GM19395 (cell line): Measurements from ENCODE around the gene SLC4A3.
A peak's percentile ranks its signal among the peaks of the same experiment; 100 is the strongest.
"Not testable (repeated sequence)": the region's sequence is repeated elsewhere in the genome, so short reads cannot be mapped to it uniquely, and the experiment has no call there.

ENCODE experiments used
- ATAC-seq: cut with Tn5 transposase; IDR thresholded peaks from one replicate; pipeline ENCODE4 v1.9.1; 2021; ENCODE audit warnings: mild to moderate bottlenecking, moderate library complexity; ENCODE audit not compliant: unreplicated experiment

The SLC4A3 gene

DNA sequence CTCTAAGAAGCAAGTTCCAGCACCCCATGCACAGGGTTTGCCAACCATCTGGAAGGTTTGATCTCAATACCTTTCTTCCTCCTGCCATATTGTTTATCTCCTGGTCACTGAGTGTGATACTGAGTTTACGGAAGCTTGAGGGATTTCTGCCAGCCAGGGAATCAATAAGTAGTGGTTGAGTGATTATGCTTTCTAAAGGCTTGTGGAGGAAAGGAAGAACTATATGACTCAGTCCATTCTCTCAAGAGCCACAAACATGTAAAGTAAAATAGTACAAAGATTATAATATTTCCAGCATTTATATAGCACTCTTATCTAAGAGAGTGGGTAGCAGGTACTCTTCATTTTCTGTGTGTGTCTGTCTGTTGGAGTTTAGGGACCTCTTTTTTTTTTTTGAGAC, 49.2 kb downstream of the SLC4A3 start:
- ATAC-seq, result no peak

DNA sequence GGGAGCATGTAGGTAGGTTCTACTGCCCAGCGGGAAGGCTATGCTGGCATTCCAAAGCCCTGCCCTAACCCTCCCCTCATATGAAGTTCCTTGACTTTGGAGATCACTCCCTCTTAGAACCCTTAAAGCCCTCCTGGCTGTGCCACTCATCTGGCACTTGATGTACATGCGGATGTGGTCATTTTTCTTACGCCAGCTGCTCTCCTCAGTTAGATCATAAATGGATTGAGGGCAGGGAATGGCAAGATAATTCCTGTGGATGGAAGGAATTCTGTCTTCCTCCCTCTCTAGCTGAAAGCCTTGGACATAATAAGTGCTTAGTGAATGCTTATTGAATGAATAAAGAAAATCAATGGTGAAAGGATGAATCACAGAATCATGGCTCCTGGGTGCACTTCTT, 51.6 kb downstream of the SLC4A3 start:
- ATAC-seq, result no peak

DNA sequence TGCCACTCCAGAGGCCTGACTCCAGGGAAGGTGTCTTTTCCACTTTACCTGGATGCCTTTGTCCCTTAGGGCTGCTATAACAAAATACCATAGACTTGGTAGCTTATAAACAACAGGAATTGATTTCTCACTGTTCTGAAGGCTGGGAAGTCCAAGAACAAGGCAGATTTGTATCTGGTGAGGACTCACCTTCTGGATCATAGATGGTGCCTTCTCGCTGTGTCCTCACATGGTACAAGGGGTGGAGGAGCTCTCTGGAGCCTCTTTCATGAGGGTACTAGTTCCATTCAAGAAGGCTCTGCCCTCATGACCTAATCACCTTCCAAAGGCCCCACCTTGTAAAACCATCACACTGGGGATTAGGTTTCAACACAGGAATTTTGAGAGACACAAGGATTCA, 52.1 kb downstream of the SLC4A3 start:
- no peak for ATAC-seq

DNA sequence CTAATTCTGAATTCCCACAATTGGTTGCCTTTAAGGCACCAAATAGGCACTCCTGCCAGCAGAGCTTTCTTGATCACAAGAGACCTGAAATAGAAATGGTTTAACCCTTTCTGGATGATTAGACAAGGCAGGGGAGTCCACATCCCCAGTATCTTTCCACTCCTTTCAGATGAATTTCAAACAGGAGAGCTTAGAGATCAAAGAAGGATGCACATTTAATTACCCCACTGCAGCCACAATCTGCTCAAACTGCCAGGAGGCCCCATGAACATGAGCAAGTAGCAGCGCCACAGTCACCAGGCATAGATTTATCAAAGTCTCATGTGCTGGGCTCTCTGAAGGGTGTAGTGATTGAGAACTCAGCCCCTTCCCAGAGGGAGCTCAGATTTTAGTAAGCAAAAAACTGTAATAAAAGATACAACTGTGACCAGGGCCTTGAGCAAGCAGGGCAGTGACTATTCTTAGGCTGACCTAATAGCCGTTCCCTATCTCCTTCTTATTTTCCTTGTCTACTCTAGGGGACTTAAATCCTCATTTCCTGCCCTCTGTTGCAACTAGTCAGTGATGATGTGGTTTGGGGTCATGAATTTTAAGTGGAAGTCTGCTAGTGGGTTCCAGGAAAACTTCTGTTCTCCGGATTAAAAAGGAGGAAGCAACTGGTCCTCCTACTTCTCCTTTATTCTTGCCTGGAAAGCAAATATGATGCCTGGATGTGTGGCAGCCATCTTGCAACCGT, 53.7 kb downstream of the SLC4A3 start:
- ATAC-seq, result no peak

DNA sequence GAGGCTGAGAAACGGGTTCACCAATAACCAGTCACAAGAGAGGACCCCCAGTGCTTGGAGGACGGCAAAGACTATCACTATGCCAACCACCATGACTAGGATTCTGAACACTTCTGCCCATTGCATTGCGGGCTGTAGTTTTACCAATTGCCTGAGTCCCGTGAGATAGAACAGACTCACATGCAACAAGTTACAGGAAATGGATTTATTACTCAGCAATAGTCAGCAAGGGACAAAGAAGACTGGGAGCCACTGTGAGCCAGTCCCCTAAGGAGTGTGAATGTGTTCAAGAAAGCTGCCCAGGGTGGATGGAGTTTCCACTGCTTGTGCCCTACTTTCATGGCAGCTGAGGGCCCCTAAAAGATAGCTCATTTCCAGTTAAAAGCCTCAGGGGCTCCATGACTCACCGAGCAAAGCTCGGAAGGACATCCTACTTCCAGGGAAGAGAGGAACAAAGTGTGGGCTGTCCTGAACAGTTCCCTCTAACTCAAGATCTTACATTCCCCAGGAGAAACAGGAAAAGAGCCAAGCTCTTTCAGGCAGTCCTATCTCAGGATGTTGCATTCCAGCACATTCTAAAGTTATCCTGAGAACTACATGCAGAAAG, 54.4 kb downstream of the SLC4A3 start:
- no peak for ATAC-seq

DNA sequence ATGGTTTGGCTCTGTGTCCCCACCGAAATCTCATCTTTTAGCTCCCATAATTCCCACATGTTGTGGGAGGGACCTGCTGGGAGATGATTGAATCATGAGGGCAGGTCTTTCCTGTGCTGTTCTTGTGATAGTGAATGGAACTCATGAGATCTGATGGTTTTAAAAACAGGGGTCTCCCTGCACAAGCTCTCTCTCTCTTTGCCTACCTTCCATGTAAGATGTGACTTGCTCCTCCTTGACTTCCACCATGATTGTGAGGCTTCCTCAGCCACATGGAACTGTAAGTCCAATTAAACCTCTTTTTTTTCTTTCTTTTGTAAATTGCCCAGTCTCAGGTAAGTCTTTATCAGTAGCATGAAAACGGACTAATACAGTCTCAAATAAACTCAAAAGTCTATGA, 56.0 kb downstream of the SLC4A3 start:
- not testable (repeated sequence) for ATAC-seq

DNA sequence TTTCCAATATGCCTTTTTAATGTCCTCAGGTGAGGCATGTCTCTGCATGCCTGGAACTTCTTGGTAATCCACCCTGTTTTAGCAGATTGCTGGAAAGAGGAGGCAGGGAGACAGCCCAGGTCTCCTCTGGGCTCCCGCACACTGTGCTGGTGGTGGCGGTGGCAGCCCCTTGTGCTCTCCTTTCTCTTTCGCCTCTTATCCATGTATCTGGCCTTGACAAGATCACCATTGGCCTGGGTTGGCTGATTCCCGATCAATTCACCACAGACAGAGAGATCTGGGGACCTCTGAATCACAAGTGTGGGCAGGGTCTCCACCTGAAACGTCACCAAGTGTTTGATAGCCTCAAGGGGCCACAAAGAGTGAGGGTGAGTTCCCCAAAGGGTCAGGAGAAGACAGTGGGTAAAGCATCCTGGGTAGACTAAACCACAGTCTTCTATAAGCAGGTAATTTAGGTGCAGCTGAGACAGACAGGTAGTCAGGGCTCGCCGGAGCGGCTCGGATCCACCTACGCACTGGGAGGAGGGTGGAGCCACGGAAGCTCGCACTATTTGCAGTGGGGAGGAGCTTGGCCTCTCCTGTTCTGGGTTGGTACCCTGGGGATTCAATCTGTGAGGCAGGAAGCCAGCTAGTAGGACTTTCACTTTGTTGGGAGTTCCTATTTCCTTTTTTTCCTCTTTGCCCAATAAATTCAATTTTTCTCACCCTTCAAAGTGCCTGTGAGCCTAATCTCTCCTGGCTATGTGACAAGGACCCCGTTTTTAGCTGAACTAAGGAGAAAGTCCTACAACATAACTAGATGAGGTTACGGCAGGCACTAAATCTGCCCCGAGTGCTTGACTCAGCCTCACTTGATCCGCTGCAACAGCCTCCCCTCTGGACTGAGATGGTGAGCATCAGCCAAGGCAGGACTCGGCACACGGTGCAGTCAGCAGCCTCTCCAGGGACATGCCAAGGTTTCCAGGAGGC, 57.6 kb downstream of the SLC4A3 start:
- ATAC-seq, result peak; percentile 97

DNA sequence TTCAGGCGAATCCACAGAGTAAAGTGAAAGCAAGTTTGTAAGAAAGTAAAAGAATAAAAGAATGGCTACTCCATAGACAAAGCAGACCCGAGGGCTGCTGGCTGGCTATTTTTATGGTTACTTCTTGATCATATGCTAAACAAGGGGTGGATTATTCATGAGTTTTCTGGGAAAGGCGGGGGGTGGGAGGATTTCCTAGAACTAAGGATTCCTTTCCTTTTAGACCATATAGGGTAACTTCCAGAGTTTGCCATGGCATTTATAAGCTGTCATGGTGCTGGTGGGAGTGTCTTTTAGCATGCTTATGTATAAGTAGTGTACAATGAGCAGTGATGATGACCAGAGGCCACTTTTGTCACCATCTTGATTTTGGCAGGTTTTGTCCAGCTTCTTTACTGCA, 59.8 kb downstream of the SLC4A3 start:
- ATAC-seq, result no peak

DNA sequence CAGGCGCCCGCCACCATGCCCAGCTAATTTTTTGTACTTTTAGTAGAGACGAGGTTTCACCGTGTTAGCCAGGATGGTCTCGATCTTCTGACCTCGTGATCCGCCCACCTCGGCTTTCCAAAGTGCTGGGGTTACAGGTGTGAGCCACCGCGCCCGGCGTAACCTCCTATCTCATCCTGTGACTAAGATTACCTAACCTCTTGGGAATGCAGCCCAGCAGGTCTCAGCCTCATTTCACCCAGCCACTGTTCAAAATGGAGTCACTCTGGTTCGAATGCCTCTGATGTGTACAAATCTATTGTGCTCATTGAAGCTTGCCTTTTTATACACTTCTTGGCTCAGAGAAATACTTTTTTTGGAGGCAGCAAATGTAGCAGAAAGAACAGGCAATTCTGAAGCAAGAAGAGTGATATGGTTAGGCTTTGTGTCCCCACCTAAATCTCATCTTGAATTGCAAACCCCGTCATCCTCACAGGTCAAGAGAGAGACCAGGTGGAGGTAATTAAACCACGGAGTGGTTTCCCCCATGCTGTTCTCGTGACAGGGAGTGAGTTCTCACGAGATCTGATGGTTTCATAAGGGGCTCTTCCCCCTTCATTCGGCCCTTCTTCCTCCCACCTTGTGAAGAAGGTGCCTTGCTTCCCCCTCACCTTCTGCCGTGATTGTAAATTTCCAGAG, 60.6 kb downstream of the SLC4A3 start:
- ATAC-seq, result no peak

DNA sequence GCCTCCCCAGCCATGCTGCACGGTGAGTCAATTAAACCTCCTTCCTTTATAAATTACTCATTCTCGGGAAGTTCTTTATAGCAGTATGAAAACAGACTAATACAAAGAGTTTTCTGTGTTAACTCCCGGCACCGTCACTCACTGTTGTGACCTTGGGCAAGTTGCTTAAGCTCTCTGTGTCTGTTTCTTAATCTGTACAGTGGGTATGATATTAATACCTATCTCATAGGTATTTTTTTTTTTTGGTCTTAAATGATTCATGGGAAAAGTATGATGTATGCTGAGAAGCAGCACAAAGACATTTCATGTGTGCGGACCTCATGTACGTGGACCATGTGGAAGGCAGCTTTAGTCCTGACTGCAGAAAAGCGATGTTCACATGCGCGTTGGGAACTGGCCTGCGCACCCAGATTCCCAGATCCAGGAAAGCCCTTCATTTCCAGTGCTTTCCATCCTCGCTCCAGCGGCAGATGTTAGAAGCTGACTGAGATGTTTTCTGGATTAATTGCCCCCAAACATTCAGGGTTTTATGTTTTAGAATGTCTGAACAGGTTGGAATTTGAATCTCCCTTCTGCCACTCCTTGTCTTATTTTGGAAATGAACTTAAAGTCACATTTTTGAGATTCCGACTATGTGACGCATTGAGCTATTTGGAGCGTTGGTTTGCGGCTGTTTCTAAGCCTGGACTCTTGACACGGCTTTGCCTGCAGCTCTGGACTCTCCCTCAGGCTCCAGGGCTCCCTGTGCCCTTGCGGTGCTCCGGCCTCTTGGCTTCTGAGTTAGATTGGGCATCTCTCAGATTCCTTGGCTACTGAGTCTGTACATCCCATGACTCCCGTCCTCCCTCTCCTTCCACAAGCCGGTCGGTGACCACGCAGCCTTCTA, 61.4 kb downstream of the SLC4A3 start:
- ATAC-seq, result no peak

DNA sequence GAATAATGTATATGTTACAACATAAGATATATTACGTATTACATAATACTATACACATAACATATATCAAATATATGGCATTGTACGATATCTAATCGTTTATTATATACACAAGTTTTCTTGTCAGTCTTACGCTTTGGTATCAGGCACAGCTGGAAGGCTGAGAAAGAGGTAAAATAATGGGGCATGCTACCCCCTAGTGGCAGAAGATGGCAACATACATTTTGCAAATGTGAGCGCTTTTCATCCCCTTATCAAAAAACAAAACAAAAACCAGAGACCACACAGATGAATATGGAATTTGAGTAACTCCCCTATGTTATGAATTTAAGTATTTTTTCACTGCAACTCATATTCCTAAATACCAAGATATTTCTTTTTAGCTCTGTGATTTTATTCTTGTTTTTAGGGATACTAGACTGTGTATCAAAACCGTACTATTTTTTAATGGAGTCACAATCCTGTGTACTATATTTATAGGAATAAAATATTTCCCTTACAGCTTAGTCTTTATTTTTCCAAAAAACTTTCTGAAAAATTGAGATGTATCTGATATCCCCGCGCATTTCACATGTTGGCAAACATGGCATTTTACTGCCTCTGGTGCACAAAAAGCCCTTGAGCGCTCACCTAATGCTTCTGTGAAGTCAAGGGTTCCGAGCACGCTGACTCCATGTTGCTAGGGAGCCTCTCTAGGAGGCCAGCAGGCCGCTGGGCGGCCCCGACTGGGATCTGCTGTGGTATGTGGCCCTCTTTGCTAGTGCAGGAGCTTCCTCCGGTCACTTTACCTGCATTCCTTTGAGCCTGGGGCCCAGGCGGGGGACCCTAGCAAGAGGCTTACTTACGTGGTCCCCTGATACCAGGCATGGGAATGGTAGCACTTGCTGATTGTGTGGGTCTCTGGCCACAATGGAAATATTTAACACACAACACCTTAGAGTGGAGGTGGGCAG, 62.5 kb downstream of the SLC4A3 start:
- ATAC-seq, result peak; percentile 60

DNA sequence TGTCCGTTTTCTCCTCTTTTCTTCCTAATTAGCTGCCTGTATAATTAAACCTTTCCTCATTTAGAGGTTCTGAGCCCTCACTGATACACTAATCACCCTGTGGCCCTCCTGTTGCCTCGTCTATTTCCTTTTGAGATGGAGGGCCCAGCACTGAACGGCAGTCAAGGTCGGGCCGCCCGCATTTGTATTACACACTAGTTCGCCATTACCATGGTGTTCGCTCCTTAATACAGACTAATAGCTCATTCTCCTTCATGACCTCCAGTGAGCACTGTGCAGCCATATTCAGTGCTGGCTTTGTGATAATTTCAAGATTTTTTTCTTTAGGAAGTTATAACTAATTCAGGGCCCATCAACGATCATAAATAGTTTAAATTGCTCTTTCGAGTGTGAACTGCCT, 64.1 kb downstream of the SLC4A3 start:
- ATAC-seq, result no peak
